ENCODE measurements around the gene LCE6A. TPM values are rescaled to one million over a fixed set of nuclear protein-coding genes. Genes with fewer than 3 reads are reported as not detected.

Gene LCE6A
- total RNA-seq, 1 donor from 2014 or later = not detected

GRCh38 chr1:152811050-152811449, 31.6 kb upstream of the LCE6A start:
- H3K9me3 Mint-ChIP-seq (ENCODE audit: unreplicated experiment) = peaks cover 4% of the 10 kb centered on the region
- H3K4me1 Mint-ChIP-seq (ENCODE audit: unreplicated experiment) = no peaks in the 10 kb centered on the region
- H3K27me3 Mint-ChIP-seq (ENCODE audit: unreplicated experiment) = no peaks in the 10 kb centered on the region
- TF ChIP-seq CTCF (IDR thresholded peaks at IDR 0.05) = no peak
- no peaks in the 10 kb centered on the region for H3K36me3 Mint-ChIP-seq (ENCODE audit: unreplicated experiment)
- no peak for DNase-seq (ENCODE audit: extremely low spot score, unreplicated experiment)
- no peak overlapping the region for H3K27ac Mint-ChIP-seq (ENCODE audit: unreplicated experiment)
- H3K4me3 Mint-ChIP-seq (ENCODE audit: unreplicated experiment) = no peak overlapping the region

- H3K4me3 Mint-ChIP-seq (ENCODE audit: unreplicated experiment) = no peak within 1 kb of the TSS
- H3K4me1 Mint-ChIP-seq (ENCODE audit: unreplicated experiment) = no peaks in the 10 kb centered on the region
- no peaks in the 10 kb centered on the region for H3K36me3 Mint-ChIP-seq (ENCODE audit: unreplicated experiment)
- no peak for DNase-seq (ENCODE audit: extremely low spot score, unreplicated experiment)
- H3K9me3 Mint-ChIP-seq (ENCODE audit: unreplicated experiment) = peaks cover 4% of the 10 kb centered on the region
- H3K27ac Mint-ChIP-seq (ENCODE audit: unreplicated experiment) = no peak within 1 kb of the TSS
- no peaks in the 10 kb centered on the region for H3K27me3 Mint-ChIP-seq (ENCODE audit: unreplicated experiment)
- no peak for TF ChIP-seq CTCF (IDR thresholded peaks at IDR 0.05)
Measured at GRCh38 chr1:152811671-152812070, 31.0 kb upstream of the LCE6A start, which contains the start of gene LCE1B. Gene LCE1B, plus strand, starts transcription at chr1:152811971. Its CDS starts 476 bp downstream, at chr1:152812447.

- no peak for TF ChIP-seq CTCF (IDR thresholded peaks at IDR 0.05)
- no peaks in the 10 kb centered on the region for H3K4me1 Mint-ChIP-seq (ENCODE audit: unreplicated experiment)
- H3K36me3 Mint-ChIP-seq (ENCODE audit: unreplicated experiment) = no peaks in the 10 kb centered on the region
Measured at GRCh38 chr1:152817309-152817708, 25.3 kb upstream of the LCE6A start.

GRCh38 chr1:152823294-152823693, 19.4 kb upstream of the LCE6A start:
- Mint-ChIP-seq H3K9me3 (ENCODE audit: unreplicated experiment) (no peaks in the 10 kb centered on the region), H3K27me3 (ENCODE audit: unreplicated experiment) (no peaks in the 10 kb centered on the region), H3K4me3 (ENCODE audit: unreplicated experiment) (no peak overlapping the region), H3K4me1 (ENCODE audit: unreplicated experiment) (no peaks in the 10 kb centered on the region), H3K27ac (ENCODE audit: unreplicated experiment) (no peak overlapping the region), H3K36me3 (ENCODE audit: unreplicated experiment) (no peaks in the 10 kb centered on the region)
- DNase-seq (ENCODE audit: extremely low spot score, unreplicated experiment) = no peak
- no peak for TF ChIP-seq CTCF (IDR thresholded peaks at IDR 0.05)

More at GRCh38 chr1:152817309-152817708, 25.3 kb upstream of the LCE6A start:
- Mint-ChIP-seq H3K27me3 (ENCODE audit: unreplicated experiment) (no peaks in the 10 kb centered on the region), H3K27ac (ENCODE audit: unreplicated experiment) (no peak overlapping the region), H3K4me3 (ENCODE audit: unreplicated experiment) (no peak overlapping the region), H3K9me3 (ENCODE audit: unreplicated experiment) (peaks cover 4% of the 10 kb centered on the region)
- DNase-seq (ENCODE audit: extremely low spot score, unreplicated experiment) = no peak

- no peak overlapping the region for H3K27ac Mint-ChIP-seq (ENCODE audit: unreplicated experiment)
- H3K9me3 Mint-ChIP-seq (ENCODE audit: unreplicated experiment) = peaks cover 4% of the 10 kb centered on the region
- no peak for TF ChIP-seq CTCF (IDR thresholded peaks at IDR 0.05)
- no peak overlapping the region for H3K4me3 Mint-ChIP-seq (ENCODE audit: unreplicated experiment)
- H3K27me3 Mint-ChIP-seq (ENCODE audit: unreplicated experiment) = no peaks in the 10 kb centered on the region
- no peaks in the 10 kb centered on the region for H3K36me3 Mint-ChIP-seq (ENCODE audit: unreplicated experiment)
- H3K4me1 Mint-ChIP-seq (ENCODE audit: unreplicated experiment) = no peaks in the 10 kb centered on the region
- DNase-seq (ENCODE audit: extremely low spot score, unreplicated experiment) = no peak
Measured at GRCh38 chr1:152824964-152825363, 17.7 kb upstream of the LCE6A start.

Data from osteocyte (in vitro differentiated cells).